HEK293 (cell line): ENCODE measurements around the gene C6orf47.

Experiments used
- CTCF ChIP-seq: fragments of 450-650 bp; formaldehyde crosslinking; IDR thresholded peaks from 2 replicates; pipeline ENCODE4 v1.5.1; 2016; ENCODE audit warnings: missing biosample characterization, missing genetic modification characterization
- HOXA7 ChIP-seq: sonication (generic); formaldehyde crosslinking; IDR thresholded peaks from 2 replicates; pipeline ENCODE4 v1.8.1; 2022; ENCODE audit warnings: missing genetic modification reagents, borderline replicate concordance
- OVOL3 ChIP-seq: fragments of 450-650 bp; formaldehyde crosslinking; IDR thresholded peaks from 2 replicates; pipeline ENCODE4 v1.5.1; 2016; ENCODE audit warnings: missing biosample characterization, missing genetic modification characterization
- PBX3 ChIP-seq: sonication (generic); formaldehyde crosslinking; IDR thresholded peaks from 2 replicates; pipeline ENCODE4 v1.8.1; 2022; ENCODE audit warnings: mild to moderate bottlenecking, moderate library complexity, missing genetic modification reagents
- ZBTB49 ChIP-seq: fragments of 450-650 bp; formaldehyde crosslinking; IDR thresholded peaks from 2 replicates; pipeline ENCODE4 v1.5.1; 2016; ENCODE audit warnings: missing biosample characterization, missing genetic modification characterization, low read depth
- ZFP37 ChIP-seq: fragments of 450-650 bp; formaldehyde crosslinking; IDR thresholded peaks from 2 replicates; pipeline ENCODE4 v1.5.1; 2016; ENCODE audit warnings: missing biosample characterization, missing genetic modification characterization
- ZNF114 ChIP-seq: fragments of 450-650 bp; formaldehyde crosslinking; IDR thresholded peaks from 2 replicates; pipeline ENCODE4 v1.5.0; 2017; ENCODE audit warnings: missing biosample characterization, missing genetic modification characterization
- ZNF157 ChIP-seq: fragments of 450-650 bp; formaldehyde crosslinking; IDR thresholded peaks from 2 replicates; pipeline ENCODE4 v1.5.1; 2016; ENCODE audit warnings: missing biosample characterization, missing genetic modification characterization
- ZNF174 ChIP-seq: fragments of 450-650 bp; formaldehyde crosslinking; IDR thresholded peaks from 2 replicates; pipeline ENCODE4 v1.5.0; 2017; ENCODE audit warnings: missing biosample characterization, mild to moderate bottlenecking, missing genetic modification characterization
- ZNF184 ChIP-seq: fragments of 450-650 bp; IDR thresholded peaks from 2 replicates; pipeline ENCODE4 v1.5.1; 2018; ENCODE audit warnings: missing biosample characterization, mild to moderate bottlenecking, missing genetic modification characterization
- ZNF202 ChIP-seq: fragments of 450-650 bp; formaldehyde crosslinking; IDR thresholded peaks from 2 replicates; pipeline ENCODE4 v1.5.1; 2016; ENCODE audit warnings: missing biosample characterization, missing genetic modification characterization, borderline replicate concordance
- ZNF404 ChIP-seq: fragments of 450-650 bp; formaldehyde crosslinking; IDR thresholded peaks from 2 replicates; pipeline ENCODE4 v1.5.1; 2017; ENCODE audit warnings: missing biosample characterization, missing genetic modification characterization
- ZNF549 ChIP-seq: fragments of 450-650 bp; IDR thresholded peaks from 2 replicates; pipeline ENCODE4 v1.5.1; 2018; ENCODE audit warnings: missing biosample characterization, missing genetic modification characterization, mild to moderate bottlenecking, inconsistent platforms, moderate library complexity
- ZSCAN4 ChIP-seq: fragments of 450-650 bp; formaldehyde crosslinking; IDR thresholded peaks from 2 replicates; pipeline ENCODE4 v1.5.1; 2017; ENCODE audit warnings: missing biosample characterization, missing genetic modification characterization

- TF ChIP-seq PBX3, result no peak
- no peak for TF ChIP-seq ZNF174 (tag by site-specific recombination)
- no peak for TF ChIP-seq ZNF404
- no peak for TF ChIP-seq ZNF202 (tag by site-specific recombination)
- TF ChIP-seq ZBTB49 (tag by site-specific recombination), result no peak
- no peak for TF ChIP-seq CTCF (tag by site-specific recombination)
- no peak for TF ChIP-seq ZNF184
- no peak for TF ChIP-seq ZSCAN4
- TF ChIP-seq HOXA7 (CRISPR knock-in tag), result no peak
- no peak for TF ChIP-seq OVOL3 (tag by site-specific recombination)
- TF ChIP-seq ZNF549 (tag by site-specific recombination), result no peak
- TF ChIP-seq ZFP37 (tag by site-specific recombination), result no peak
- no peak for TF ChIP-seq ZNF114 (tag by site-specific recombination)
- no peak for TF ChIP-seq ZNF157 (tag by site-specific recombination)
Observed at GRCh38 chr6:31693535-31693934, 33.0 kb upstream of the C6orf47 start.
